ENCODE measurements around the gene TBX19.
A peak's percentile ranks its signal among the peaks of the same experiment; 100 is the strongest.

Gene TBX19

DNA sequence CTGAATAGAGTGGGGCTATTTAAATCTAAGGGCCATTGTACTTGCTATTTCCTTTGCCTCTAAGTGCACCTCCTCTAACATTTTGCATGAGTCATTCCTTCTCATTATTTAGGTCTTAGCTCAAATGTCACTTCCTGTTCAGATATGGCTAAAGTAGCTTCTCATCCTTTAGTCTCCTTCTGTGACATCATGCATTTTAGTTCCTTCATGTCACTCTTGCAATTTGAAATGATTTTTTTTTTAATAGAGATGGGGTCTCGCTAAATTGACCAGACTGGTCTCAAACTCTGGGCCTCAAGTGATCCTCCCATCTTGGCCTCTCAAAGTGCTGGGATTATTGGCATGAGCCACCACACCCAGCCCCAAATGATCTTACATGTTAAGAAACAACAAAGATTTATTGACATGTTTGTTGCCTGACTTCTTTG lies 6.6 kb downstream of the TBX19 start (continued):
- TF ChIP-seq, protein P1, sequence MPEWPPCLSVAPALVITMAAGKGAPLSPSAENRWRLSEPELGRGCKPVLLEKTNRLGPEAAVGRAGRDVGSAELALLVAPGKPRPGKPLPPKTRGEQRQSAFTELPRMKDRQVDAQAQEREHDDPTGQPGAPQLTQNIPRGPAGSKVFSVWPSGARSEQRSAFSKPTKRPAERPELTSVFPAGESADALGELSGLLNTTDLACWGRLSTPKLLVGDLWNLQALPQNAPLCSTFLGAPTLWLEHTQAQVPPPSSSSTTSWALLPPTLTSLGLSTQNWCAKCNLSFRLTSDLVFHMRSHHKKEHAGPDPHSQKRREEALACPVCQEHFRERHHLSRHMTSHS (tag by site-specific recombination; IDR thresholded peaks at IDR 0.05), result no peak
- TF ChIP-seq ZNF16 (tag by site-specific recombination; IDR thresholded peaks at IDR 0.05; ENCODE audit: low read depth) (no peak), ZNF175 (tag by site-specific recombination; IDR thresholded peaks at IDR 0.05) (no peak), ZNF510 (tag by site-specific recombination; IDR thresholded peaks at IDR 0.05; ENCODE audit: insufficient replicate concordance) (no peak), ZNF302 (tag by site-specific recombination; IDR thresholded peaks at IDR 0.05; ENCODE audit: low read depth) (no peak), ZNF777 (tag by site-specific recombination; IDR thresholded peaks at IDR 0.05; ENCODE audit: borderline replicate concordance) (no peak), FEZF1 (tag by site-specific recombination; IDR thresholded peaks at IDR 0.05) (no peak), OSR2 (tag by site-specific recombination; IDR thresholded peaks at IDR 0.05) (0 out of 2 replicates have a peak, but pooled peaks have one; percentile 26), ZNF626 (tag by site-specific recombination; IDR thresholded peaks at IDR 0.05) (no peak), ZNF747 (tag by site-specific recombination; IDR thresholded peaks at IDR 0.05) (no peak), ZNF266 (tag by site-specific recombination; IDR thresholded peaks at IDR 0.05; ENCODE audit: low read depth) (no peak), ZNF585B (tag by site-specific recombination; IDR thresholded peaks at IDR 0.05) (no peak), ZNF133 (tag by site-specific recombination; IDR thresholded peaks at IDR 0.05) (no peak), ZNF140 (tag by site-specific recombination; IDR thresholded peaks at IDR 0.05) (no peak), ZFP69B (tag by site-specific recombination; IDR thresholded peaks at IDR 0.05) (peak; percentile 23; the same call in 1 of the 2 replicates), MEIS1 (CRISPR knock-in tag; IDR thresholded peaks at IDR 0.05; ENCODE audit: borderline replicate concordance) (no peak), ZNF623 (tag by site-specific recombination; IDR thresholded peaks at IDR 0.05) (no peak), ZNF791 (tag by site-specific recombination; IDR thresholded peaks at IDR 0.05) (no peak), BCL11A (tag by site-specific recombination; IDR thresholded peaks at IDR 0.05; ENCODE audit: low read depth) (no peak), ZSCAN16 (tag by site-specific recombination; IDR thresholded peaks at IDR 0.05) (no peak), ZNF274 (IDR thresholded peaks at IDR 0.05; ENCODE audit: low read length) (no peak), ZNF274 (tag by site-specific recombination; IDR thresholded peaks at IDR 0.05; ENCODE audit: borderline replicate concordance) (no peak), ZNF521 (tag by site-specific recombination; IDR thresholded peaks at IDR 0.05) (no peak), ZNF2 (tag by site-specific recombination; IDR thresholded peaks at IDR 0.05) (no peak), ZNF677 (tag by site-specific recombination; IDR thresholded peaks at IDR 0.05) (no peak), ZNF660 (tag by site-specific recombination; IDR thresholded peaks at IDR 0.05) (0 out of 2 replicates have a peak, but pooled peaks have one; percentile 46), HOXC10 (CRISPR knock-in tag; IDR thresholded peaks at IDR 0.05) (no peak), ZNF311 (tag by site-specific recombination; IDR thresholded peaks at IDR 0.05; ENCODE audit: borderline replicate concordance) (no peak), ZNF335 (tag by site-specific recombination; conservative IDR thresholded peaks at IDR 0.05) (0 out of 2 replicates have a peak, but pooled peaks have one; percentile 17)
- TF ChIP-seq, protein P2, sequence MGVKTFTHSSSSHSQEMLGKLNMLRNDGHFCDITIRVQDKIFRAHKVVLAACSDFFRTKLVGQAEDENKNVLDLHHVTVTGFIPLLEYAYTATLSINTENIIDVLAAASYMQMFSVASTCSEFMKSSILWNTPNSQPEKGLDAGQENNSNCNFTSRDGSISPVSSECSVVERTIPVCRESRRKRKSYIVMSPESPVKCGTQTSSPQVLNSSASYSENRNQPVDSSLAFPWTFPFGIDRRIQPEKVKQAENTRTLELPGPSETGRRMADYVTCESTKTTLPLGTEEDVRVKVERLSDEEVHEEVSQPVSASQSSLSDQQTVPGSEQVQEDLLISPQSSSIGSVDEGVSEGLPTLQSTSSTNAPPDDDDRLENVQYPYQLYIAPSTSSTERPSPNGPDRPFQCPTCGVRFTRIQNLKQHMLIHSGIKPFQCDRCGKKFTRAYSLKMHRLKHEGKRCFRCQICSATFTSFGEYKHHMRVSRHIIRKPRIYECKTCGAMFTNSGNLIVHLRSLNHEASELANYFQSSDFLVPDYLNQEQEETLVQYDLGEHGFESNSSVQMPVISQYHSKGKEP (tag by site-specific recombination; IDR thresholded peaks at IDR 0.05), result no peak
- TF ChIP-seq, protein P3, sequence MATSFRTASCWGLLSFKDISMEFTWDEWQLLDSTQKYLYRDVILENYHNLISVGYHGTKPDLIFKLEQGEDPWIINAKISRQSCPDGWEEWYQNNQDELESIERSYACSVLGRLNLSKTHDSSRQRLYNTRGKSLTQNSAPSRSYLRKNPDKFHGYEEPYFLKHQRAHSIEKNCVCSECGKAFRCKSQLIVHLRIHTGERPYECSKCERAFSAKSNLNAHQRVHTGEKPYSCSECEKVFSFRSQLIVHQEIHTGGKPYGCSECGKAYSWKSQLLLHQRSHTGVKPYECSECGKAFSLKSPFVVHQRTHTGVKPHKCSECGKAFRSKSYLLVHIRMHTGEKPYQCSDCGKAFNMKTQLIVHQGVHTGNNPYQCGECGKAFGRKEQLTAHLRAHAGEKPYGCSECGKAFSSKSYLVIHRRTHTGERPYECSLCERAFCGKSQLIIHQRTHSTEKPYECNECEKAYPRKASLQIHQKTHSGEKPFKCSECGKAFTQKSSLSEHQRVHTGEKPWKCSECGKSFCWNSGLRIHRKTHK (tag by site-specific recombination; IDR thresholded peaks at IDR 0.05), result no peak
- TF ChIP-seq, protein P4, sequence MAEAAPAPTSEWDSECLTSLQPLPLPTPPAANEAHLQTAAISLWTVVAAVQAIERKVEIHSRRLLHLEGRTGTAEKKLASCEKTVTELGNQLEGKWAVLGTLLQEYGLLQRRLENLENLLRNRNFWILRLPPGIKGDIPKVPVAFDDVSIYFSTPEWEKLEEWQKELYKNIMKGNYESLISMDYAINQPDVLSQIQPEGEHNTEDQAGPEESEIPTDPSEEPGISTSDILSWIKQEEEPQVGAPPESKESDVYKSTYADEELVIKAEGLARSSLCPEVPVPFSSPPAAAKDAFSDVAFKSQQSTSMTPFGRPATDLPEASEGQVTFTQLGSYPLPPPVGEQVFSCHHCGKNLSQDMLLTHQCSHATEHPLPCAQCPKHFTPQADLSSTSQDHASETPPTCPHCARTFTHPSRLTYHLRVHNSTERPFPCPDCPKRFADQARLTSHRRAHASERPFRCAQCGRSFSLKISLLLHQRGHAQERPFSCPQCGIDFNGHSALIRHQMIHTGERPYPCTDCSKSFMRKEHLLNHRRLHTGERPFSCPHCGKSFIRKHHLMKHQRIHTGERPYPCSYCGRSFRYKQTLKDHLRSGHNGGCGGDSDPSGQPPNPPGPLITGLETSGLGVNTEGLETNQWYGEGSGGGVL (tag by site-specific recombination; IDR thresholded peaks at IDR 0.05), result no peak
- TF ChIP-seq, protein P5, sequence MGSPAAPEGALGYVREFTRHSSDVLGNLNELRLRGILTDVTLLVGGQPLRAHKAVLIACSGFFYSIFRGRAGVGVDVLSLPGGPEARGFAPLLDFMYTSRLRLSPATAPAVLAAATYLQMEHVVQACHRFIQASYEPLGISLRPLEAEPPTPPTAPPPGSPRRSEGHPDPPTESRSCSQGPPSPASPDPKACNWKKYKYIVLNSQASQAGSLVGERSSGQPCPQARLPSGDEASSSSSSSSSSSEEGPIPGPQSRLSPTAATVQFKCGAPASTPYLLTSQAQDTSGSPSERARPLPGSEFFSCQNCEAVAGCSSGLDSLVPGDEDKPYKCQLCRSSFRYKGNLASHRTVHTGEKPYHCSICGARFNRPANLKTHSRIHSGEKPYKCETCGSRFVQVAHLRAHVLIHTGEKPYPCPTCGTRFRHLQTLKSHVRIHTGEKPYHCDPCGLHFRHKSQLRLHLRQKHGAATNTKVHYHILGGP (tag by site-specific recombination; IDR thresholded peaks at IDR 0.05), result no peak
- TF ChIP-seq, protein P6, sequence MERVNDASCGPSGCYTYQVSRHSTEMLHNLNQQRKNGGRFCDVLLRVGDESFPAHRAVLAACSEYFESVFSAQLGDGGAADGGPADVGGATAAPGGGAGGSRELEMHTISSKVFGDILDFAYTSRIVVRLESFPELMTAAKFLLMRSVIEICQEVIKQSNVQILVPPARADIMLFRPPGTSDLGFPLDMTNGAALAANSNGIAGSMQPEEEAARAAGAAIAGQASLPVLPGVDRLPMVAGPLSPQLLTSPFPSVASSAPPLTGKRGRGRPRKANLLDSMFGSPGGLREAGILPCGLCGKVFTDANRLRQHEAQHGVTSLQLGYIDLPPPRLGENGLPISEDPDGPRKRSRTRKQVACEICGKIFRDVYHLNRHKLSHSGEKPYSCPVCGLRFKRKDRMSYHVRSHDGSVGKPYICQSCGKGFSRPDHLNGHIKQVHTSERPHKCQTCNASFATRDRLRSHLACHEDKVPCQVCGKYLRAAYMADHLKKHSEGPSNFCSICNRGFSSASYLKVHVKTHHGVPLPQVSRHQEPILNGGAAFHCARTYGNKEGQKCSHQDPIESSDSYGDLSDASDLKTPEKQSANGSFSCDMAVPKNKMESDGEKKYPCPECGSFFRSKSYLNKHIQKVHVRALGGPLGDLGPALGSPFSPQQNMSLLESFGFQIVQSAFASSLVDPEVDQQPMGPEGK (tag by site-specific recombination; IDR thresholded peaks at IDR 0.05), result no peak
